ENCODE data around the gene PTHLH.

The PTHLH gene

DNA sequence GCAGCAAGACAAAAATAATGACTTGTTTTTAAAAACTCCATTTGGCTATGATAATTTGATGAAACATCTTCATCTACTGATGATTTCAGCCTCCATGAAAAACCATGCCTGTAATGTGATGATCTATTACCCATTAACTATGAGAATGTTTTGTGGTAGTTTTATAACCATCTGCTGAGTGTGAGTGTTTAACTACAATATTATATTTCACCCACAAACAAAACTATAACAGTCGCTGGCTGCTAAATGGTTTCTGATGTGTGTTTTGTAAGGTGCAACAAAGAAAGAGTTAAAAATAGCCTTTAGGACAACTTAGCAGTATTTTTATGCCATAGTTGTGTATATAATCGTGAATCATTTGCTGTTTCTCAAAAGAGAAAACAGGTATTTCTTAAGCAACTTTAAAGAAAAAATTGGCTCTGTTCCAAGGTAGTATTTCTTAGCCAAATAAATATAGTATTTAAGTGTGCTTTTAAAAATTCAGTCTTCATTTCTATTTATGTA is 4.9 kb downstream of the PTHLH start:
- no peak overlapping the region for H3K4me3 ChIP-seq (ENCODE audit: low read depth in 1 of 2, low read length in 2 of 2)
- peaks cover 12 to 14% of the 10 kb centered on the region in 2 donors for H3K4me1 ChIP-seq (ENCODE audit: control insufficient read depth in 1 of 2, insufficient read depth in 2 of 2, low read length in 2 of 2)
- no peak overlapping the region for H3K27ac ChIP-seq (ENCODE audit: low read depth, low read length)
- H3K27me3 ChIP-seq (ENCODE audit: control insufficient read depth in 1 of 2, insufficient read depth in 2 of 2, low read length in 2 of 2): peaks cover 58 to 77% of the 10 kb centered on the region in 2 donors
- H3K9me3 ChIP-seq (ENCODE audit: control insufficient read depth in 1 of 2, low read length in 2 of 2): no peaks in the 10 kb centered on the region
- no peak overlapping the region for H3K9ac ChIP-seq (ENCODE audit: low read depth in 1 of 2, low read length in 2 of 2)
- no peaks in the 10 kb centered on the region for H3K36me3 ChIP-seq (ENCODE audit: control insufficient read depth in 1 of 2, insufficient read depth in 2 of 2, low read length in 2 of 2)

DNA sequence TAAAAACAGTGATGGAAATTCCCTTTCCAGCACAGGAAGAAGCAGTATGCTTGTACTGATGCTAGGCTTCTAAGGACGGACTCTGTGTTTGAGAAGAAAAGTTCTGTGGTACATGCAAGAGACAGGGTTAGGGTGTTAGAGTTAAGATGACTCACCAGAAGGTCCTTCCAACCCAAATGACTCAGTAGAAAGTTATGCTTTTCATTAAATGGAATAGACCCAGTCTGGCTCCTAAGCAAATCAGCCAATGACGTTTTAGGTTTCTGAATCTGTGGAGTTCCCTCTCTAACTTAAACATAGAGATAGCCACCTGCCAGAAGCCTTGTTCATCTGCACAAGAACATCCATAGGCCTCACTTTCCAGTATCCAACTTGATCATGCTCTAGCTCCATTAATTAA is 5.7 kb downstream of the PTHLH start:
- no peaks in the 10 kb centered on the region for H3K9me3 ChIP-seq (ENCODE audit: control insufficient read depth in 1 of 2, low read length in 2 of 2)
- no peak overlapping the region for H3K9ac ChIP-seq (ENCODE audit: low read depth in 1 of 2, low read length in 2 of 2)
- no peaks in the 10 kb centered on the region for H3K36me3 ChIP-seq (ENCODE audit: control insufficient read depth in 1 of 2, insufficient read depth in 2 of 2, low read length in 2 of 2)
- H3K4me3 ChIP-seq (ENCODE audit: low read depth in 1 of 2, low read length in 2 of 2): no peak overlapping the region
- H3K27ac ChIP-seq (ENCODE audit: low read depth, low read length): no peak overlapping the region
- H3K27me3 ChIP-seq (ENCODE audit: control insufficient read depth in 1 of 2, insufficient read depth in 2 of 2, low read length in 2 of 2): peaks cover 54 to 77% of the 10 kb centered on the region in 2 donors
- peaks cover 12 to 14% of the 10 kb centered on the region in 2 donors for H3K4me1 ChIP-seq (ENCODE audit: control insufficient read depth in 1 of 2, insufficient read depth in 2 of 2, low read length in 2 of 2)

DNA sequence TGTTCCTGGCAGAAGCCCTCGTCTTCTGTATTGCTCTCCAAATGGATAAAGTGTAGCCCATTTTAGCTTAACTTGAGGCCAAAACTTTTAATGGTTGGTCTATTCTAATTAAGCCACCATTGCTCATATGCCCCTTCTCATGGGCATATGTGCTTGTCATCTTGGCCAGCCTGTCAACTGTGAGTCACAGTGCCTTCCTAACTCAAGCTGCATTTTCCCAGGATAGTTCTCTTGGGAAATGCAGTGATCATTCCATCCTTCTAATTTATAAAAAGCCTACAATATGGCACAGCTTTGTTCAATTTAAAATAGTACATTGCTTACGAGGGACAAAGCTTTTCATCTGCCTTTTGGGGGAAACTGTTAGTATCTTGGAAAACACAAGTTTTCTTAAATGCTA is 6.6 kb downstream of the PTHLH start:
- Histone ChIP-seq H3K9me3 (ENCODE audit: control insufficient read depth in 1 of 2, low read length in 2 of 2) (no peaks in the 10 kb centered on the region), H3K4me1 (ENCODE audit: control insufficient read depth in 1 of 2, insufficient read depth in 2 of 2, low read length in 2 of 2) (peaks cover 10 to 14% of the 10 kb centered on the region in 2 donors), H3K4me3 (ENCODE audit: low read depth in 1 of 2, low read length in 2 of 2) (no peak overlapping the region), H3K27me3 (ENCODE audit: control insufficient read depth in 1 of 2, insufficient read depth in 2 of 2, low read length in 2 of 2) (peaks cover 45 to 74% of the 10 kb centered on the region in 2 donors), H3K27ac (ENCODE audit: low read depth, low read length) (no peak overlapping the region), H3K9ac (ENCODE audit: low read depth in 1 of 2, low read length in 2 of 2) (no peak overlapping the region), H3K36me3 (ENCODE audit: control insufficient read depth in 1 of 2, insufficient read depth in 2 of 2, low read length in 2 of 2) (no peaks in the 10 kb centered on the region)

DNA sequence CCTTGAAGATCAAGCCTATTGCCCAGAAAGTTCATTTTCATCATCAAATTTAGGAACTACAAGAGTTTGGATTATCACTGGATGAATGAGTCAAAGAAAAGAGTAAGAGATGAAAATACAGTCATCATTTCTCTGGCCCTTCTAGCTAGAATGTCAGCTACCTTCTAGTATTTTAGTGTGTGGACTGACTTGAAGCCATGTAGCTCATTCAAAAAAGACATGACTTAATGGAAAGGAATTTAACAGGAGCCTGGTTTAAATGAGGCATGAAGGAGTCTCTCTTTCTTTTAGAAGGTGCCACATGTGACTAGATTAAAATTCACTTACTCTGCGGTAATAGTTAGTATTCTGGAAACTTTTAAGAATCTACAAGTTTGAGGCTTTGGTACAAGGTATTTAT is 7.1 kb downstream of the PTHLH start:
- Histone ChIP-seq H3K36me3 (ENCODE audit: control insufficient read depth in 1 of 2, insufficient read depth in 2 of 2, low read length in 2 of 2) (no peaks in the 10 kb centered on the region), H3K27ac (ENCODE audit: low read depth, low read length) (no peak overlapping the region), H3K9me3 (ENCODE audit: control insufficient read depth in 1 of 2, low read length in 2 of 2) (no peaks in the 10 kb centered on the region), H3K9ac (ENCODE audit: low read depth in 1 of 2, low read length in 2 of 2) (no peak overlapping the region), H3K4me3 (ENCODE audit: low read depth in 1 of 2, low read length in 2 of 2) (no peak overlapping the region), H3K4me1 (ENCODE audit: control insufficient read depth in 1 of 2, insufficient read depth in 2 of 2, low read length in 2 of 2) (peaks cover 8 to 14% of the 10 kb centered on the region in 2 donors), H3K27me3 (ENCODE audit: control insufficient read depth in 1 of 2, insufficient read depth in 2 of 2, low read length in 2 of 2) (peaks cover 41 to 68% of the 10 kb centered on the region in 2 donors)

DNA sequence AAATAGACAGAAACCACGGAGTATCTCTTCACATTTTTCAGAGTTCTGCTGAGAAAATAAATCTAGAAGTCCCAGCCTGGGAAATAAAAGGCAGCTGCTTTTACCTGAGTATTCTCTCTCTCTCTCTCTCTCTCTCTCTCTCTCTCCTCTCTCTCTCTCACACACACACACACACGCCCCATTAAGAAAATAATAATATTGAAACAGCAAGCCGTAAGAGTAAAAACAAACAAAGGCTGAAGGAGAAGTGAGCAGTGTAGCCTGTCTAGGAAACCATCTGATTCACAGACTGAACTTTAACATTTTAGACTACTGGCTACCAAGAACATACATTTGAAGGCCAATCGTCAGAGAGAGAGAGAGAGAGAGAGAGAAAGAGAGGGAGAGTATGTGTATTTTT is 8.4 kb downstream of the PTHLH start:
- peaks cover 32 to 58% of the 10 kb centered on the region in 2 donors for H3K27me3 ChIP-seq (ENCODE audit: control insufficient read depth in 1 of 2, insufficient read depth in 2 of 2, low read length in 2 of 2)

DNA sequence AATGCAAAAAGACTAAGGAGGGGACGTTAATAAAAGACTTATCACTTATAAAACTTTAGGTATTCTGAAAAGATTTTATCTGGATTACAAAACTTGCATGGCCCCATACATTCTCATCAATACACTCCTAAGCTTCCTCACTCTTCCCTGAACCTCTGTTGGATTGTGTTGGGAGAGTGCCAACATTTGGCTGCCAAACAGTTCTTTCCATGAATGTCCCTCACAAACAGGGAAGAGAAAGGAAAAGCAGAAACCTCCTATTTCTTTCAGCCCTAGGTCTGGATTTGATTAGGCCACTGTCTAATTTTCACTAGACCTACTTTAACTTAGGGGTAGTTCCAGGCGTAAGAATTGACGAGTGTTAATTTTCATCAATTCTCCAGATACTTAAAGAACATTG is 11.7 kb downstream of the PTHLH start:
- H3K9me3 ChIP-seq (ENCODE audit: control insufficient read depth in 1 of 2, low read length in 2 of 2): no peaks in the 10 kb centered on the region
- peaks cover 14 to 28% of the 10 kb centered on the region in 2 donors for H3K27me3 ChIP-seq (ENCODE audit: control insufficient read depth in 1 of 2, insufficient read depth in 2 of 2, low read length in 2 of 2)
- no peak overlapping the region for H3K27ac ChIP-seq (ENCODE audit: low read depth, low read length)

More for the DNA sequence above, 8.4 kb downstream of the PTHLH start:
- no peak overlapping the region for H3K27ac ChIP-seq (ENCODE audit: low read depth, low read length)
- no peaks in the 10 kb centered on the region for H3K9me3 ChIP-seq (ENCODE audit: control insufficient read depth in 1 of 2, low read length in 2 of 2)
- H3K4me1 ChIP-seq (ENCODE audit: control insufficient read depth in 1 of 2, insufficient read depth in 2 of 2, low read length in 2 of 2): peaks cover 3 to 5% of the 10 kb centered on the region in 2 donors
- no peaks in the 10 kb centered on the region for H3K36me3 ChIP-seq (ENCODE audit: control insufficient read depth in 1 of 2, insufficient read depth in 2 of 2, low read length in 2 of 2)
- no peak overlapping the region for H3K4me3 ChIP-seq (ENCODE audit: low read depth in 1 of 2, low read length in 2 of 2)
- H3K9ac ChIP-seq (ENCODE audit: low read depth in 1 of 2, low read length in 2 of 2): no peak overlapping the region

DNA sequence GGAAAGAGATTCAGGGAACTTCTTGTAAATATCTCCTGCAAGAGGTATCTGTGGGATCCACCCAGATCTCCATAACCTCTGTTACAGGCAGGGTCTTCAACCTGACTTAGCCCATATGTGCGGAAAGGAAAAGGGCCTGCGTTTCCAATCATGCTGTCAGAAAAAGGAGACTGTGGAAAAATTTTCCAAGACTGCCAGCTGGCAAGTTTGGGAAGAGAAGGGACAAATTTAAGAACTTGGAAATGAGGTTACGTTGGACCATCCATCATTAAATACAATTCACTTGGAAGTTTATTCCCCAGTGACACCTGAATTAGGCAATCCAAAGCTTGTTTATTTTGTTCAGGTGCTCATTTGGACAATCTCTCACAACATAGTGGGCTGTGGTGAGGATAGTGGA is 13.9 kb downstream of the PTHLH start:
- Histone ChIP-seq H3K9ac (ENCODE audit: low read depth in 1 of 2, low read length in 2 of 2) (no peak overlapping the region), H3K4me1 (ENCODE audit: control insufficient read depth in 1 of 2, insufficient read depth in 2 of 2, low read length in 2 of 2) (no peaks in the 10 kb centered on the region), H3K27ac (ENCODE audit: low read depth, low read length) (no peak overlapping the region), H3K27me3 (ENCODE audit: control insufficient read depth in 1 of 2, insufficient read depth in 2 of 2, low read length in 2 of 2) (peaks cover 5 to 21% of the 10 kb centered on the region in 2 donors), H3K4me3 (ENCODE audit: low read depth in 1 of 2, low read length in 2 of 2) (no peak overlapping the region), H3K36me3 (ENCODE audit: control insufficient read depth in 1 of 2, insufficient read depth in 2 of 2, low read length in 2 of 2) (no peaks in the 10 kb centered on the region), H3K9me3 (ENCODE audit: control insufficient read depth in 1 of 2, low read length in 2 of 2) (no peaks in the 10 kb centered on the region)

More for the DNA sequence above, 11.7 kb downstream of the PTHLH start:
- no peak overlapping the region for H3K4me3 ChIP-seq (ENCODE audit: low read depth in 1 of 2, low read length in 2 of 2)
- no peaks in the 10 kb centered on the region for H3K36me3 ChIP-seq (ENCODE audit: control insufficient read depth in 1 of 2, insufficient read depth in 2 of 2, low read length in 2 of 2)
- H3K9ac ChIP-seq (ENCODE audit: low read depth in 1 of 2, low read length in 2 of 2): no peak overlapping the region
- H3K4me1 ChIP-seq (ENCODE audit: control insufficient read depth in 1 of 2, insufficient read depth in 2 of 2, low read length in 2 of 2): no peaks in the 10 kb centered on the region

DNA sequence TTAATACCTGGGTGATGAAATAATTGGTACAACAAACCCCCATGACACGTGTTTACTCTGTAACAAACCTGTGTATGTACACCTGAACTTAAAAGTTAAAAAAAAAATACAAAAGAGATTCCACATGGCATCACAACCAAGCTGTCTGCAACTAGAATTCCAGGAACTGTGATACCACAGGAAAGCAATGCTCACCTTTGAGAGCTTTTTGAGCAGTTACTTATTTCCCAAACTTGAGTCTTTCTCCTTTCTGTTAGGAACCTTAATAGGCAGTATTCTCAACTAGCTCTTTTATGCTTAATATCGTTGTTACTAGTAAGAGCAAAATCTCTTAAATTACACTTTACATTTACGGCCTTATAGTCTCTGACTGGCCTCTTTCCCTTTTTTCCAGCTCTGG is 15.2 kb downstream of the PTHLH start:
- Histone ChIP-seq H3K27ac (ENCODE audit: low read depth, low read length) (no peak overlapping the region), H3K4me1 (ENCODE audit: control insufficient read depth in 1 of 2, insufficient read depth in 2 of 2, low read length in 2 of 2) (no peaks in the 10 kb centered on the region), H3K9me3 (ENCODE audit: control insufficient read depth in 1 of 2, low read length in 2 of 2) (no peaks in the 10 kb centered on the region), H3K27me3 (ENCODE audit: control insufficient read depth in 1 of 2, insufficient read depth in 2 of 2, low read length in 2 of 2) (peaks cover 0 to 17% of the 10 kb centered on the region in 2 donors), H3K4me3 (ENCODE audit: low read depth in 1 of 2, low read length in 2 of 2) (no peak overlapping the region), H3K36me3 (ENCODE audit: control insufficient read depth in 1 of 2, insufficient read depth in 2 of 2, low read length in 2 of 2) (no peaks in the 10 kb centered on the region), H3K9ac (ENCODE audit: low read depth in 1 of 2, low read length in 2 of 2) (no peak overlapping the region)

DNA sequence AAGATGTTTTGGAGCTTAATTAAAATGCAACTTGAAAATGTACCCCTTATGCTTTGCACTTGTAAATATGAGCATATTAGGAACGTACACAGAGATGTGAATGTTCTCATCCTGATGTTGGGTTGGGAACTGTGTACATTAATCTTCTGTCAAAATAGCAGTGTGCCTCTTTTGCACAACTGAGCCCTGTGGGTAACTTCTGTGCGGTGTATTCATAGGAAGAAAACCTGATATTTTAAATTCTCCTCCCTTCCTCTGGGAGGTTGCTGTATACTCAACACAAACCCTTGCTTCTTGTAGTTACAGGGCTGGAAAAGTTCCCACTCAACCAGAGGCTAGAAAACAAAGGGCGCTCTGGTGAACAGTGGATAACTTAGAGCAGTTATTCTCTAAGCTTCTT is 18.7 kb downstream of the PTHLH start:
- H3K4me1 ChIP-seq (ENCODE audit: control insufficient read depth in 1 of 2, insufficient read depth in 2 of 2, low read length in 2 of 2): no peaks in the 10 kb centered on the region
- no peaks in the 10 kb centered on the region for H3K36me3 ChIP-seq (ENCODE audit: control insufficient read depth in 1 of 2, insufficient read depth in 2 of 2, low read length in 2 of 2)
- H3K9ac ChIP-seq (ENCODE audit: low read depth in 1 of 2, low read length in 2 of 2): no peak overlapping the region
- no peak overlapping the region for H3K27ac ChIP-seq (ENCODE audit: low read depth, low read length)
- H3K9me3 ChIP-seq (ENCODE audit: control insufficient read depth in 1 of 2, low read length in 2 of 2): no peaks in the 10 kb centered on the region
- no peak overlapping the region for H3K4me3 ChIP-seq (ENCODE audit: low read depth in 1 of 2, low read length in 2 of 2)
- peaks cover 0 to 5% of the 10 kb centered on the region in 2 donors for H3K27me3 ChIP-seq (ENCODE audit: control insufficient read depth in 1 of 2, insufficient read depth in 2 of 2, low read length in 2 of 2)

DNA sequence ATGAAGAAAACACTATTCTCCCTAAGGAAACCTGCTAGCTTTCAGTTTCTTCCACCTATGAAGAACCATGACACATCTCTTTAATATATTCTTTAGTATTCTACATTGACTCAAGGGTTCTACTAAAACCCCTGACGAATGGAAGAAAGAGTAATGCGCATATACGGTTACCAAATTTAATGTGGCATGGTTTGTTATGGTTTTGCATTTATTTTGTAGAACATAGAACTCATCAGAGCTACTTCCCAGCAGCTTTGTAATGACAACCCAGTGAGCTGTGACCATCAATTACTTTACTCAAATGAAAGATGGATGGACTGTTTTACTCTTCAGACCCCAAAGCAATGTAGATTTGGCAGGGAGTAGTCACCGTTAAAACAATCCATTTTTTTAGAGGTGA is 19.2 kb downstream of the PTHLH start:
- Histone ChIP-seq H3K9ac (ENCODE audit: low read depth in 1 of 2, low read length in 2 of 2) (no peak overlapping the region), H3K9me3 (ENCODE audit: control insufficient read depth in 1 of 2, low read length in 2 of 2) (no peaks in the 10 kb centered on the region), H3K36me3 (ENCODE audit: control insufficient read depth in 1 of 2, insufficient read depth in 2 of 2, low read length in 2 of 2) (no peaks in the 10 kb centered on the region), H3K27me3 (ENCODE audit: control insufficient read depth in 1 of 2, insufficient read depth in 2 of 2, low read length in 2 of 2) (peaks cover 0 to 4% of the 10 kb centered on the region in 2 donors), H3K4me1 (ENCODE audit: control insufficient read depth in 1 of 2, insufficient read depth in 2 of 2, low read length in 2 of 2) (no peaks in the 10 kb centered on the region), H3K27ac (ENCODE audit: low read depth, low read length) (no peak overlapping the region), H3K4me3 (ENCODE audit: low read depth in 1 of 2, low read length in 2 of 2) (no peak overlapping the region)

DNA sequence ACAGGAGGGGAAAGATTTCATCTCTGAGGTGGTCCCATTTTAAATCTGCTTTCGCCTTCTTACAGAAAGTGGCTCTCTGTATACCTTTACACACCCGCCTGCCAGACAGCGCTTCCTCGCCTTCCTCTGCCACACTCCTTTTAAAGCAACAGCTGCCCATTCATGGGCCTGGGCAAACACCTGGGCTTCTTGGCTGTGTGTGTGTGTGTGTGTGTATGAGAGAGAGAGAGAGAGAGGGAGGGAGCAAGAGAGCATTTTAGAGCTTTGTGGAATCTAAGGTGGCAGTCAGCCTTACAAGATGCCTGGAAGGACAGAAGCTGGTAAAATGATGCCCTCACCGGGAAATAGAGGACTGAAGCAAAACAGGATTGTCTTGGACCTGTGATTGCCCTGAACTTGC is 20.0 kb downstream of the PTHLH start:
- H3K4me1 ChIP-seq (ENCODE audit: control insufficient read depth in 1 of 2, insufficient read depth in 2 of 2, low read length in 2 of 2): no peaks in the 10 kb centered on the region
- H3K27me3 ChIP-seq (ENCODE audit: control insufficient read depth in 1 of 2, insufficient read depth in 2 of 2, low read length in 2 of 2): peaks cover 0 to 4% of the 10 kb centered on the region in 2 donors
- H3K27ac ChIP-seq (ENCODE audit: low read depth, low read length): no peak overlapping the region
- H3K9ac ChIP-seq (ENCODE audit: low read depth in 1 of 2, low read length in 2 of 2): no peak overlapping the region
- H3K4me3 ChIP-seq (ENCODE audit: low read depth in 1 of 2, low read length in 2 of 2): no peak overlapping the region
- no peaks in the 10 kb centered on the region for H3K36me3 ChIP-seq (ENCODE audit: control insufficient read depth in 1 of 2, insufficient read depth in 2 of 2, low read length in 2 of 2)
- H3K9me3 ChIP-seq (ENCODE audit: control insufficient read depth in 1 of 2, low read length in 2 of 2): no peaks in the 10 kb centered on the region

Data from duodenal mucosa (tissue), 2 donors.